Omental fat pad (tissue), 4 donors: Measurements from ENCODE around the gene ALDOC. TPM values are rescaled to one million over a fixed set of nuclear protein-coding genes. Genes with fewer than 3 reads are reported as not detected.

ENCODE experiments used
- ATAC-seq: fragments of 150-250 bp; one replicate; pipeline ENCODE4 v1.9.1; 2016; ENCODE audit warnings: mild to moderate bottlenecking, moderate library complexity; ENCODE audit not compliant: low FRiP score
- DNase-seq: peaks from one replicate; pipeline ENCODE4 v3.0.0-alpha.2; 2019; ENCODE audit warnings: low spot score
- total RNA-seq, 4 donors: library from RNA; depleted of rRNA; stranded (reverse); fragments of >200 nt; gene quantifications; one replicate each; pipeline ENCODE4 v1.1.0, GENCODE V29; 2016
- TF ChIP-seq, protein P1 (sequence below), 3 donors: fragments of 450-650 bp; IDR thresholded peaks; one replicate each; pipeline ENCODE4 v1.5.1; 2016 to 2017; ENCODE audit warnings: antibody characterized with exemption in 3 of 3, mild to moderate bottlenecking in 3 of 3, moderate library complexity in 2 of 3

Gene ALDOC
- total RNA-seq, 4 donors from 2014 or later: 17.3 to 83.0 (median 33.6) TPM

GRCh38 chr17:28575126-28575795, 1.4 kb downstream of the ALDOC start:
- DNase-seq (no peak), ATAC-seq (no peak)
- TF ChIP-seq, protein P1, sequence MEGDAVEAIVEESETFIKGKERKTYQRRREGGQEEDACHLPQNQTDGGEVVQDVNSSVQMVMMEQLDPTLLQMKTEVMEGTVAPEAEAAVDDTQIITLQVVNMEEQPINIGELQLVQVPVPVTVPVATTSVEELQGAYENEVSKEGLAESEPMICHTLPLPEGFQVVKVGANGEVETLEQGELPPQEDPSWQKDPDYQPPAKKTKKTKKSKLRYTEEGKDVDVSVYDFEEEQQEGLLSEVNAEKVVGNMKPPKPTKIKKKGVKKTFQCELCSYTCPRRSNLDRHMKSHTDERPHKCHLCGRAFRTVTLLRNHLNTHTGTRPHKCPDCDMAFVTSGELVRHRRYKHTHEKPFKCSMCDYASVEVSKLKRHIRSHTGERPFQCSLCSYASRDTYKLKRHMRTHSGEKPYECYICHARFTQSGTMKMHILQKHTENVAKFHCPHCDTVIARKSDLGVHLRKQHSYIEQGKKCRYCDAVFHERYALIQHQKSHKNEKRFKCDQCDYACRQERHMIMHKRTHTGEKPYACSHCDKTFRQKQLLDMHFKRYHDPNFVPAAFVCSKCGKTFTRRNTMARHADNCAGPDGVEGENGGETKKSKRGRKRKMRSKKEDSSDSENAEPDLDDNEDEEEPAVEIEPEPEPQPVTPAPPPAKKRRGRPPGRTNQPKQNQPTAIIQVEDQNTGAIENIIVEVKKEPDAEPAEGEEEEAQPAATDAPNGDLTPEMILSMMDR (IDR thresholded peaks at IDR 0.05): no peak

- TF ChIP-seq, protein P1 (IDR thresholded peaks at IDR 0.05): no peak
- DNase-seq: no peak
Observed at GRCh38 chr17:28574526-28574925, 2.2 kb downstream of the ALDOC start.

GRCh38 chr17:28573966-28574480, 2.7 kb downstream of the ALDOC start:
- no peak for ATAC-seq
- TF ChIP-seq, protein P1 (IDR thresholded peaks at IDR 0.05): no peak

More at GRCh38 chr17:28574526-28574925, 2.2 kb downstream of the ALDOC start:
- no peak for ATAC-seq

DNA sequence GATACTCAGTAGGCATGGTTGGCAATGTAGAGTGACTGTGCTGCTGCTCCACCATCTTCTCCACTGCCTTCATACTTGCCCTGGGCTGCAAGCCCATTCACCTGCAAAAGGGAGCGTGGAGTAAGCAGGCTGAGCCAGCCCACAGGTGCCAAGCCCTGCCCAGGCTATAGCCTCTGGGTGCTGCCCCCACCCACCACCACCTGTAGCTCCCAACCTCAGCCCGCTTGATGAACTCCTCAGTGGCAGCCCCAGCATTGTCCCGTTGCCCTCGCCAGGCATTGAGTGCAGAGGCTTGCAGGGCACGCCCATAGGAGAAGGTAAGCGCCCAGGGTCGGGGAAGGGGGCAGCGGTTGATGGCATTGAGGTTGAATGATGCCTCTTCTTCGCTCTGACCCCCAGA, 3.2 kb downstream of the ALDOC start:
- DNase-seq (no peak), ATAC-seq (no peak)
- TF ChIP-seq, protein P1 (IDR thresholded peaks at IDR 0.05): no peak

More at GRCh38 chr17:28573966-28574480, 2.7 kb downstream of the ALDOC start:
- DNase-seq: no peak

DNA sequence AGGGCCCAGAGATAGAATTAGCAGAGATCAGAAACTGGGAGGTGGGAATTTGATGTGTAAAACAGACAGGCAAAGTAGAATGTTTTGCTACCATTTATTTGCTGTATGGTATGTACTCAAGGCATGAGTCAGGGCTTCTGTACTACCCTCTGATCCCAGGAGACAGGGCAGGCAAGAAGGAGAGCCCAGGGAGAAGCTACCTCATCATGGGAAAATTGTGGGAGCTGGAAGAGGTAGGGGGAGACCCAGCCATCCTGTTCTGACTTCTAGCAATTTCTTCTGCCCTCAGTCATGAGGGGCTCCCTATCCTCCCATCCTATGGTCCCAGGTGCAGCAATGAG, 3.7 kb downstream of the ALDOC start:
- TF ChIP-seq, protein P1 (IDR thresholded peaks at IDR 0.05): no peak
- DNase-seq: no peak

DNA sequence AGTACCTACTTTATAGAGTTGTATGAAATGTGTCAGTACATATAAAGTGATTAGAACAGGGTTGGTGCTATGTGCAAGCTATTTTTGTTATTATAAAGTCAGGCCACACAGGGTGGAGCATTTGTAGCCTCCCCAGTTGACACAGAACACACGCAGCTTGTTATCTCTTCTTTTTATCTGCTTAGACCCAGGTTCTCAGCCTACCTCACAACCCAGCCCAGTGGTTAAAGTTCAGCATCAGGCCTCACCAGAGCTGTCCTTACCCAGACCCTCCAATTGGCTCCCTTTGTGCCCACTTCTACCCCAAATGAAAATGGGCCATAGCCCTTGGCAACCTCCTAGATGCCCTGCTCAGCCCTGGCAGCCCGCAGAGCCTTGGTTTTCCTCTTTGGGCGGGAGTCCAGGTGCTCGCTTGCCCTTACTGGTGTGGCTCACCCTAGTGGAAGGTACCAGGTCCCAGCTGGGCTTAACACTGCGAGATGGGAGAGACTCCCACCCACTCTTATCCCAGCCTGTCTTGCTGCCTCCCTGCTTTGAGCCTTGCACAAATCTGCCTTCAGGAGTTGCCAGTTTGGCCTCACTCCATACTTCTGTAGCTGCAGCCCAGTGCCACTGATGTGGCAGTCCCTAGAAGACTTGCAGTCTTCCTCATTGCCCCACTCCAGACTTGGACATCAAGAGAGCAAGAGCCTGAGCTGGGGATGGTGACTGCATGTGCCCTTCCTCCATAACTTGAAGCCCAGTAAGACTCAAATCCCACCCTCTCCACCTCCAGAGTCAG, 4.2 kb downstream of the ALDOC start:
- ATAC-seq: no peak
- DNase-seq: no peak
- TF ChIP-seq, protein P1 (IDR thresholded peaks at IDR 0.05): no peak

More for the DNA sequence above, 3.7 kb downstream of the ALDOC start:
- ATAC-seq: no peak
